BLaER1 treated with 17β-estradiol and CSF1 and Interleukin-3, amounts not matched to agents 10 nM and 100 nM (cell line): Measurements from ENCODE around the gene MIF.
A peak's percentile ranks its signal among the peaks of the same experiment; 100 is the strongest.
"Not testable (repeated sequence)": the region's sequence is repeated elsewhere in the genome, so short reads cannot be mapped to it uniquely, and the experiment has no call there.

ENCODE experiments used
- H3K27ac ChIP-seq, 11 experiments: shearing (Covaris generic); formaldehyde crosslinking; 2 replicates each; pipeline ENCODE4 v1.8.1; 2022
- H3K27me3 ChIP-seq, 11 experiments: shearing (Covaris generic); formaldehyde crosslinking; 2 replicates each; pipeline ENCODE4 v1.8.1; 2022
- H3K36me3 ChIP-seq, 11 experiments: shearing (Covaris generic); formaldehyde crosslinking; 2 replicates each; pipeline ENCODE4 v1.8.1; 2022
- H3K4me1 ChIP-seq, 10 experiments: shearing (Covaris generic); formaldehyde crosslinking; 2 replicates each; pipeline ENCODE4 v1.8.1; 2022
- H3K4me2 ChIP-seq, 11 experiments: shearing (Covaris generic); formaldehyde crosslinking; 2 replicates each; pipeline ENCODE4 v1.8.1; 2022
- H3K4me3 ChIP-seq, 10 experiments: shearing (Covaris generic); formaldehyde crosslinking; 2 replicates each; pipeline ENCODE4 v1.8.1; 2022
- H3K9ac ChIP-seq, 11 experiments: shearing (Covaris generic); formaldehyde crosslinking; 2 replicates each; pipeline ENCODE4 v1.8.1; 2022
- H3K9me3 ChIP-seq, 11 experiments: shearing (Covaris generic); formaldehyde crosslinking; replicated peaks in 1 of 11; 2 replicates each; pipeline ENCODE4 v1.8.1; 2022
- H4K20me1 ChIP-seq, 11 experiments: shearing (Covaris generic); formaldehyde crosslinking; 2 replicates each; pipeline ENCODE4 v1.8.1; 2022
- Cebpa-rat ChIP-seq, 11 experiments: shearing (Covaris generic); IDR thresholded peaks; 2 replicates each; pipeline ENCODE4 v1.8.1; 2022

MIF gene

GRCh38 chr22:23901600-23901999 is 7.4 kb downstream of the MIF start:
- Histone ChIP-seq H3K4me2 (no peak overlapping the region), H3K4me3 (no peak overlapping the region), H3K36me3 (peaks cover 8 to 28% (median 25%) of the 10 kb centered on the region in 11 experiments), H3K27ac (no peak overlapping the region), H3K27me3 (no peaks in the 10 kb centered on the region), H4K20me1 (peaks cover 4 to 20% (median 7%) of the 10 kb centered on the region in 11 experiments; a peak in 18 of 22 replicates), H3K4me1 (peaks cover 15 to 35% (median 24%) of the 10 kb centered on the region in 10 experiments), H3K9ac (no peak overlapping the region), H3K9me3 (peaks cover 7 to 28% (median 17%) of the 10 kb centered on the region in 11 experiments; a peak in 20 of 22 replicates)
- TF ChIP-seq Cebpa-rat (IDR thresholded peaks at IDR 0.05) = no peak

DNA sequence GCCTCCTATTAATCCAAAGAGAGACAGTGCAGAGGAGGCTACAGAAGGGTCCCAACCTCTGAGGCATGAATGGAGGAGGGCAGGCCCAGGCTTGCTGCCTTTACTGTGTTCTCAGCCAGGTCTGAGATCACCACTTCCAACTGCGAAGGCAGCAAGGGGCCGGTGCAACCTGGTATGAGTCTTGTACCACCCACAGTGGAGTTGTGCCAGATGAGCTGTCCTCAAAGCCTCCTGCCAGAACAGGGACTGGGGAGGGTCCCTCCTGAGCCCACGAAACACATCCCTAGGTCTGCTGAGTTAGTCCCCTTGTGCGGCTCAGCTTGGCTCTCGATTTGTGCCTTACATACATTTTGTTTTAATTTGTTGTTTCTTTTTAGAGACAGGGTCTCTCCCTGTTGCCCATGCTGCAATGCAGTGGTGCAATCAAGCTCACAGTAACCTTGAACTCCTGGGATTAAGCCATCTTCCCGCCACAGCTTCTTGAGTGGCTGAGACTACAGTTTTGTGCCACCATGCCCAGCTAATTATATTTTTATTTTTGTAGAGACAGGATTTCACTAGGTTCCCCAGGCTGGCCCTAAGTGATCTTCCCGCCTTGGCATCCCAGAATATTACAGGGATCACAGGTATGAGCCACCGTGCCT is 9.3 kb downstream of the MIF start:
- no peak for TF ChIP-seq Cebpa-rat (IDR thresholded peaks at IDR 0.05)
- H3K4me3 ChIP-seq = no peak overlapping the region

GRCh38 chr22:23904573-23905254 is 10.5 kb downstream of the MIF start:
- H3K36me3 ChIP-seq = no peaks in the 10 kb centered on the region
- no peaks in the 10 kb centered on the region for H4K20me1 ChIP-seq
- H3K9me3 ChIP-seq = peaks cover 6 to 17% (median 12%) of the 10 kb centered on the region in 11 experiments; a peak in 20 of 22 replicates
- H3K9ac ChIP-seq = peak overlapping the region in 2 of 11 experiments; percentile 17 to 18; a peak in 1 of 22 replicates
- no peak overlapping the region for H3K4me3 ChIP-seq
- TF ChIP-seq Cebpa-rat (IDR thresholded peaks at IDR 0.05) = no peak
- H3K27ac ChIP-seq = peak overlapping the region in 4 of 11 experiments; percentile 6 to 21 (median 14); a peak in 3 of 22 replicates
- H3K27me3 ChIP-seq = no peaks in the 10 kb centered on the region
- peaks cover 8 to 22% (median 15%) of the 10 kb centered on the region in 10 experiments; a peak in 18 of 20 replicates for H3K4me1 ChIP-seq
- peak overlapping the region in 10 of 11 experiments; percentile 15 to 68 (median 47); a peak in 18 of 22 replicates for H3K4me2 ChIP-seq

More for the DNA sequence above, 9.3 kb downstream of the MIF start:
- Histone ChIP-seq H3K27ac (no peak overlapping the region), H3K9ac (no peak overlapping the region), H4K20me1 (peaks cover 0 to 5% (median 0%) of the 10 kb centered on the region in 11 experiments; a peak in 2 of 22 replicates), H3K4me1 (peaks cover 8 to 20% (median 14%) of the 10 kb centered on the region in 10 experiments; a peak in 16 of 20 replicates), H3K9me3 (peaks cover 7 to 28% (median 17%) of the 10 kb centered on the region in 11 experiments; a peak in 20 of 22 replicates), H3K27me3 (no peaks in the 10 kb centered on the region), H3K36me3 (peaks cover 0 to 11% (median 9%) of the 10 kb centered on the region in 11 experiments; a peak in 11 of 22 replicates), H3K4me2 (no peak overlapping the region)

DNA sequence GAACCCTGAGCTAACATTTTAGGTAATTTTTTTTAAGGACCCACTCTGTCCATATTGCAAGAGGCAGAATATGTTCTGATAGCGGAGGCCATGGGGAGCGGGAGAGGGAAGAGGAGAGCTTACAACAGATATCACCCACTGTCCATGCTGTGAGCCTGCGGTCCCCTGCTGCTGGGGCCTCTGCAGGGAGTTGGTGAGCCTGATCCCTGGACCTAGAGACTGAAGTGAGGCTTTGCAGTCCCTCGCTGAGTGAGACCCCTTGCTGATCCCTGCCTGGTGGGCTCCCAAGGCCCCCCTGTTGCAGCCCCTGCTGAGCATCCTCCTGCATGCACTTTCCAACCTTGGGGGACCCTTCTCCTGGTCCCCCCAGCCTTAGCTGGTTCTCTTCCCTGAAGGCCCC is 12.5 kb downstream of the MIF start:
- TF ChIP-seq Cebpa-rat (IDR thresholded peaks at IDR 0.05) = no peak
- Histone ChIP-seq H3K4me1 (peaks cover 8 to 24% (median 15%) of the 10 kb centered on the region in 10 experiments; a peak in 18 of 20 replicates), H3K27ac (no peak overlapping the region), H3K36me3 (no peaks in the 10 kb centered on the region), H3K27me3 (no peaks in the 10 kb centered on the region), H3K4me3 (no peak overlapping the region), H4K20me1 (no peaks in the 10 kb centered on the region), H3K9ac (no peak overlapping the region), H3K4me2 (no peak overlapping the region), H3K9me3 (no peaks in the 10 kb centered on the region)

DNA sequence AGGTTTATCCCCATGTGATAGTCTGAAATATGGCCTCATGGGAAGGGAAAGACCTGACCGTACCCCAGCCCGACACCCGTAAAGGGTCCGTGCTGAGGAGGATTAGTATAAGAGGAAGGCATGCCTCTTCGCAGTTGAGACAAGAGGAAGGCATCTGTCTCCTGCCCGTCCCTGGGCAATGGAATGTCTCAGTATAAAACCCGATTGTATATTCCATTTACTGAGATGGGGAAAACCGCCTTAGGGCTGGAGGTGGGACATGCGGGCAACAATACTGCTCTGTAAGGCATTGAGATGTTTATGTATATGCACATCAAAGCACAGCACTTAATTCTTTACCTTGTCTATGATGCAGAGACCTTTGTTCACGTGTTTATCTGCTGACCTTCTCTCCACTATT is 13.2 kb downstream of the MIF start:
- H3K4me3 ChIP-seq, H3K36me3 ChIP-seq, H3K27me3 ChIP-seq, H3K9me3 ChIP-seq, H3K9ac ChIP-seq, H3K27ac ChIP-seq, H3K4me2 ChIP-seq, H4K20me1 ChIP-seq: not testable (repeated sequence)
- H3K4me1 ChIP-seq = peaks cover 8 to 26% (median 16%) of the 10 kb centered on the region in 10 experiments; a peak in 18 of 20 replicates

DNA sequence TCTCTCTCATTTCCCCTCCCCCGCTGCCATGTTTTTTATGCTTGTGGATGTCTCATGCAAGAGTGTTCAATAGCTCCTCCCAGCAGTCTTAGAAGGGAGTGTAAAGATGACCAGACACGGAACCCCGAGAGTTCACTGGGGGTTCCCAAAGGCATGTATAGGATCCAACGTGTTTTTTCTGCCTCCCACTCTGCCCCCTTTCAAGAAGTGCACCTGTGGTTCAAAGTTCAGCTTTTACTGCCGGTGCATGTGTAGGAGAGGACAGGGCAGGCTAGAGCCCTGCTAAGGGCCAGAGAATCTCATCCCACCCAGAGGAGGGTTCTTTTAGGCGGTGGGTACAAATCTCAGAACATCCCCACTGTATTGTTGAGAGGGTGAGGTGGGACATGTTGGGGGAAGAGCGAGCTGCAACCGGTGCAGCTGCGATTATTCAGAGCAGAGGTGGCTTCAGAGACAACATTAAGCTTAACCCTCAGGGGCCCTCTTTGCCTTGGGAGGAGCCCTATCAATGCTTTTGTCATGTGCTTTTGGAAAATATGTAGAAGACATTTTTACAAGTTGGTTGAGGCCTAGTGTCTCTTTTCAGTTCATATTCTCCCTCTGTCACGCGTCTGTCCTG is 14.5 kb downstream of the MIF start:
- Histone ChIP-seq H3K9me3 (no peaks in the 10 kb centered on the region), H4K20me1 (no peaks in the 10 kb centered on the region), H3K4me2 (peak overlapping the region in 1 of 11 experiments; percentile 66; a peak in 3 of 22 replicates), H3K4me1 (peaks cover 18 to 37% (median 27%) of the 10 kb centered on the region in 10 experiments), H3K4me3 (no peak overlapping the region), H3K27me3 (no peaks in the 10 kb centered on the region), H3K9ac (no peak overlapping the region), H3K27ac (no peak overlapping the region), H3K36me3 (no peaks in the 10 kb centered on the region)
- TF ChIP-seq Cebpa-rat (IDR thresholded peaks at IDR 0.05) = no peak

- H3K36me3 ChIP-seq = no peaks in the 10 kb centered on the region
- H3K4me2 ChIP-seq = peak overlapping the region in 2 of 11 experiments; percentile 43 to 66; a peak in 4 of 22 replicates
- H3K4me3 ChIP-seq = no peak overlapping the region
- H3K9ac ChIP-seq = no peak overlapping the region
- no peak overlapping the region for H3K27ac ChIP-seq
- H3K4me1 ChIP-seq = peaks cover 20 to 39% (median 27%) of the 10 kb centered on the region in 10 experiments
- no peaks in the 10 kb centered on the region for H3K27me3 ChIP-seq
- H3K9me3 ChIP-seq = no peaks in the 10 kb centered on the region
- no peak for TF ChIP-seq Cebpa-rat (IDR thresholded peaks at IDR 0.05)
- no peaks in the 10 kb centered on the region for H4K20me1 ChIP-seq
Observed at GRCh38 chr22:23909296-23909898, 15.2 kb downstream of the MIF start.

GRCh38 chr22:23910496-23911190 is 16.5 kb downstream of the MIF start:
- Histone ChIP-seq H3K4me1 (peaks cover 20 to 42% (median 27%) of the 10 kb centered on the region in 10 experiments), H3K27me3 (no peaks in the 10 kb centered on the region)

More at GRCh38 chr22:23910496-23911190, 16.5 kb downstream of the MIF start:
- Histone ChIP-seq H4K20me1 (no peaks in the 10 kb centered on the region), H3K4me3 (no peak overlapping the region), H3K9ac (no peak overlapping the region), H3K36me3 (no peaks in the 10 kb centered on the region), H3K4me2 (no peak overlapping the region), H3K27ac (no peak overlapping the region), H3K9me3 (no peaks in the 10 kb centered on the region)
- no peak for TF ChIP-seq Cebpa-rat (IDR thresholded peaks at IDR 0.05)
